NB4 (cell line): ENCODE data around the gene PPAT.

ENCODE experiments used
- DNase-seq: peaks from one replicate; pipeline ENCODE4 v3.0.0; 2010; ENCODE audit warnings: low read depth
- H3K4me3 ChIP-seq: one replicate; pipeline ENCODE4 v1.5.1; 2011; ENCODE audit warnings: mild to moderate bottlenecking, low read depth, low read length, moderate library complexity
- CTCF ChIP-seq: IDR thresholded peaks from one replicate; pipeline ENCODE4 v1.5.1; 2012; ENCODE audit warnings: low read depth, low read length
- MAX ChIP-seq: IDR thresholded peaks from 2 replicates; pipeline ENCODE4 v1.6.1; 2011; ENCODE audit warnings: low read depth, low read length
- MYC ChIP-seq: IDR thresholded peaks from 2 replicates; pipeline ENCODE4 v1.6.1; 2011; ENCODE audit warnings: low read depth, low read length
- POLR2A ChIP-seq: IDR thresholded peaks from 2 replicates; pipeline ENCODE4 v1.6.1; 2011; ENCODE audit warnings: mild to moderate bottlenecking; ENCODE audit not compliant: insufficient read length; ENCODE audit errors: extremely low read depth

The PPAT gene

GRCh38 chr4:56468097-56468422 is 32.6 kb upstream of the PPAT start:
- DNase-seq: no peak
- TF ChIP-seq CTCF (no peak), POLR2A (no peak), MAX (no peak), MYC (no peak)
- peak overlapping the region; percentile 99 for H3K4me3 ChIP-seq

- peak within 1 kb of the TSS; percentile 99 for H3K4me3 ChIP-seq
- DNase-seq: peak; percentile 95
- TF ChIP-seq CTCF: no peak
- peak; percentile 86 for TF ChIP-seq POLR2A
- TF ChIP-seq MYC: peak; percentile 67
- peak; percentile 76 for TF ChIP-seq MAX
Measured at GRCh38 chr4:56467284-56468096, 32.1 kb upstream of the PPAT start, which contains the start of gene SRP72. Gene SRP72 (plus strand): TSS chr4:56467617. CDS start chr4:56467636, 19 bp downstream.

GRCh38 chr4:56466910-56467283 is 31.5 kb upstream of the PPAT start:
- H3K4me3 ChIP-seq: peak overlapping the region; percentile 99
- peak; percentile 19 for DNase-seq
- TF ChIP-seq POLR2A: no peak
- TF ChIP-seq MYC: no peak
- TF ChIP-seq MAX: no peak
- TF ChIP-seq CTCF: no peak

- peak; percentile 70 for DNase-seq
- peak overlapping the region; percentile 99 for H3K4me3 ChIP-seq
Measured at GRCh38 chr4:56466296-56466761, 30.9 kb upstream of the PPAT start.

GRCh38 chr4:56465599-56466295 is 30.3 kb upstream of the PPAT start:
- H3K4me3 ChIP-seq: peak overlapping the region; percentile 99
- TF ChIP-seq CTCF: no peak
- DNase-seq: no peak

- no peak overlapping the region for H3K4me3 ChIP-seq
- no peak for TF ChIP-seq MAX
- TF ChIP-seq CTCF: no peak
- no peak for DNase-seq
Measured at GRCh38 chr4:56464581-56464980, 29.2 kb upstream of the PPAT start.
